Erythroblast (primary cell): ENCODE data around the gene TRIM14.

Experiments used
- DNase-seq, 2 experiments: peaks; one replicate each; lab custom pipeline; 2025; lab: John Stamatoyannopoulos, UW
- GATA1 ChIP-seq: IDR thresholded peaks from 2 replicates; pipeline ENCODE4 v1.6.1; 2011; ENCODE audit warnings: low read depth, mild to moderate bottlenecking, control low read depth, low read length, moderate library complexity
- POLR2A ChIP-seq: IDR thresholded peaks from 2 replicates; pipeline ENCODE4 v1.6.1; 2011; ENCODE audit warnings: mild to moderate bottlenecking, low read length

TRIM14 gene

DNA sequence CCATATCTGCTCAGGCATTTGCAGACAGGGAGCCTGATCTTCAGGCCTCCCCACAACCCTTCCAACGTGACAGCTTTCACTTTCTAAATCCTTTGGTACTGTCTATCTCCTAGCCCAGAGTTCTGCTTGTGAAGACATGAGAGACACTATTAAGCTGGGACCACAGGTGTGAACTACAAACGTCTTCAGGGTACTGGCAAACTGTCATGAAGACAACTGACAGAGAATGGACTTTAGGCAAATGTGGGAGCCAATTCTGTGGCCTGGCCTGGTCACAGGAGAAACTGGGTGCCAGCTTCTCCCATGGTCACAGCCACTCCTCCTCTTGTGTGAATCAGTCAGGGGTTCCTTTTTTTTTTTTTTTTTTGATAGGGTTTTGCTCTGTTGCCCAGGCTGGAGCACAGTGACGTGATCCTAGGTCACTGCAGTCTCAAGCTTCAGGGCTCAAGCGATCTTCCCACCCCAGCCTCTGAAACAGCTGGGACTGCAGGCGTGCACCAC, 10.4 kb downstream of the TRIM14 start:
- no peak for TF ChIP-seq POLR2A
- no peak for TF ChIP-seq GATA1
- DNase-seq = no peak

DNA sequence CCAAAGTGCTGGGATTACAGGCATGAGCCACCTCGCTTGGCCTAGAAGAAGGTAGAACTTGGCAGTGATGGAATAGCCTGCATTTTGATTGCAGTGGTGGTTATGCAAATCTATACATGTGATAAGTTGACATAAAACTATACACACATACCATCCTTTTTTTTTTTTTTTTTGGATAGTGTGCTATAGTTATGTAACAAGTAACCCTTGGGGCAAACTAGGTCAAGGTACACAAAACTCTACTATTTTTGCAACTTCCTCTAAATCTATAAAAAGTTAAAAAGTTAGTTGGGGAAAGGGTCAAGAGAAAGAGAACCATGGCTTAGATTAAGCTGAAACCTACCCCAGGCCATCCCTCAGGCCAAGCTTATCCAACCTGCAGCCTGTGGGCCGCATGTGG, 11.1 kb downstream of the TRIM14 start:
- no peak for DNase-seq
- TF ChIP-seq POLR2A (no peak), GATA1 (no peak)

DNA sequence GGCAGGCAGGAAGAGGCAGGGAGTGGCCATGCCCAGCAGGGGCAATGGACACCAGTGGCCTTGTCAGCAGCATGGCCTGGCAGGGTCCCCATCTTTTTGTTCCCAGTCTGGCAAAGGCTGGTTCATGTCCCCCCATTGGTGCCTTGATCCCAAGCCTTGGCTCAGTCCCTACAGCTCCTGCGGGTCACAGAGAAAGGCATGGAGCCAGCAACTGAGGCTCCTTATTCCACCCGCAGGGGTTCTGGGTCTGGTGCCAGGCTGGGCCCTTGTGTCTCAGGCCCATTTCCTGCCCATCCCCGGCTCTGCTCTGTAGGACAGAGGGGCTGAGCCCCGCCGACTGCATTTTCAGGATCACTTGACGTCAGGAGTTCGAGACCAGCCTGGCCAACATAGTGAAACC, 14.0 kb downstream of the TRIM14 start:
- DNase-seq = no peak
- TF ChIP-seq POLR2A (no peak), GATA1 (no peak)

DNA sequence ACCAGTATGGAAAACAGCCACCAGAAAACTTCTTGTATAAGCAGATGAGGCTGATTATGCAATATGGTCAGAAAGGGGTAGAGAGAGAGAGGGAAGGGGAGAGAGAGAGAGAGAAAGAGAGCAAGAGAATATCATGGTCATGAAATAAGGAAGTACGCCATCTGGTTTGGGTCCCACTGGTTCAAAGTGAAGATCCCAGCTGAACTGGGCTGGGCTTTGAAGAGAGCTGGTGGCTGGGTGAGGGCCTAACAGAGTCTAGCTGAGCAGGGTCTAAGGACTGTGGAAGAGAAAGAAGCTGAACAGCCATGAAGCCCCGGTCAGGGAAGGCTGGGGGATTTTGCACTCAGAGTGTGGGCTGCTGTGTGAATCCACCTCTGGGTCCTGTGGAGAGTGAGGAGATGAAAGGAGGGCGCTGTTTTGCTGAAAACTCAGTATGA, 14.6 kb downstream of the TRIM14 start:
- TF ChIP-seq POLR2A (no peak), GATA1 (no peak)
- no peak for DNase-seq

DNA sequence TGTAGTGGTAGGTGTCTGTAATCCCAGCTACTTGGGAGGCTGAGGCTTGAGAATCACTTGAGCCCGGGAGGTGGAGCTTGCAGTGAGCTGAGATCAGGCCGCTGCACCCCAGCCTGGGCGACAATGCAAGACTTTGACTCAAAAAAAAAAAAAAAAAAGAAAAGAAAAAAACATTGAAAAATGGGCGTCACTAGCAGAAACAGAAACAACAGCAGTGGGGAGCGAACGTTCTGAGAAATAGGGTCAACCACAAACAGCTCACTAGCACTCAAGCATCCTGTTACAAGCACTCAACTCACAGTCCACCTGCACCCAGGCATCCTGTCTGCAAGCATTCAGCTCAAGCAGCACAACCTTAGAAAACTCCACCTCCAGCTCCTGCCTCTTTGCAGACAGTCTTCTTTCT, 17.2 kb downstream of the TRIM14 start:
- DNase-seq = no peak
- no peak for TF ChIP-seq GATA1
- no peak for TF ChIP-seq POLR2A

DNA sequence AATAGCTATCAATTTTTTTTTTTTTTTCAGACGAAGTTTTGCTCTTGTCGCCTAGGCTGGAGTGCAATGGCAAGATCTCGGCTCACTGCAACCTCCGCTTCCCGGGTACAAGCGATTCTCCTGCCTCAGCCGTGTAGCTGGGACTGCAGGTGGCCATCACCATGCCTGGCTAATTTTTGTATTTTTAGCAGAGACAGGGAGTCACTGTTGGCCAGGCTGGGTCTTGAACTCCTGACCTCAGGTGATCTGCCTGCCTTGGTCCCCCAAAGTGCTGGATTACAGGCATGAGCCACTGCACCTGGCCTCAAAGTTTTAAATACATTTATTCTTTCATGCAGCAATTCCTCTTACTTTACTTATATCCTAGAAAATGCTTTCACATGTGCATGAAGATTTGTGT, 17.6 kb downstream of the TRIM14 start:
- DNase-seq = no peak
- no peak for TF ChIP-seq GATA1
- TF ChIP-seq POLR2A = no peak

DNA sequence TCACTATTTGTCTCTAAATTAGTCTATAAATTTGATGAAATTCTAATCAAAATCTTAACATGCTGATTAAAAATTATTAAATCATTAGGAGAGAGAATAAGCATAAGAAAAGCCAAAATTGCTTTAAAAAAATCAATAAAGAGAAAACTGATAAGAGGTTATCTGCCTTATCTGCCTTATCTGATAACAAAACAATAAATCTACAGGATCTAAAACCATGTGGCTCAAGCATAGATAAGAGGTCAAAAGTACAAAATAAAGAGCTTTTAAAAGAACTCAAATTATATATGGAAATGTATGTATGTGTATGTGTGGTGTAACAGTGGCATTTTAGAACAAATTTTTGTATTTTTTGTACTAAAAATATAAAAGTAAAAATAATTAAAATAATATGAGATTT, 18.6 kb downstream of the TRIM14 start:
- DNase-seq = no peak
- TF ChIP-seq GATA1 (no peak), POLR2A (no peak)

DNA sequence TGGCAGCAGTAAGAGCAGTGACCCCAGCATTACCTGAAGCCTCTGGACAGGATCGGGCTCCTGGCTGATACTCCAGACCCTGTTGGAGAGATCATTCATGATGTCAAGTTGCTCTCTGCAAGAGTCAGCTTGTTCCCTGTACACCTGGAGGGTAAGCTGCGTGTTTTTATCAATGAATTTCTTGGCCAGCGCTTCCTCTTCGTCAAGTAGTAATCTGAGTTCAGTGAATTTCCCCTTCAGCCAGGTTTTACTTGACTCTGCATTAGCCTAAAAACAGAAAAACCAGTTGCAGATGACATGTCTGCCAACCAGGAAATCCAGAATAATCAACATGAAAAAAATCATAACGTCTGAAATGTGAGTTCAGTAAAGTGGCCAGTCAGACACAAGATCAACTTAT, 19.1 kb downstream of the TRIM14 start:
- no peak for DNase-seq
- TF ChIP-seq GATA1 (no peak), POLR2A (no peak)

DNA sequence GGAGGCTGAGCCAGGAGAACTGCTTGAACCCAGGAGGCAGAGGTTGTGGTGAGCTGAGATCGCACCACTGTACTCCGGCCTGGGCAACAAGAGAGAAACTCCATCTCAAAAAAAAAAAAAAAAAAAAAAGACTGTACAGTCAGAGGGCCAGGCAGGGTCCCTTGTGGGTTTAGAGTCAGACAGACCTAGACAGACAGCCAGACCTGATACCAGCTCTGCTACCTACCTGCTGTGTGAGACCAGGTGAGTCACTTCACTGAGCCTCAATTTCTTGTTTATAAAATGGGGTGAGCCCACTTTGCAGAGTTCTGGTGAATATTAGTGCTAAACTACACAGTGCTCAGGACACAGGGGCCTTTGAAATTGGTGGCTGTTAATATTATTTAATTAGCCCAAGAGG, 19.7 kb downstream of the TRIM14 start:
- no peak for TF ChIP-seq POLR2A
- TF ChIP-seq GATA1 = no peak
- DNase-seq = no peak

DNA sequence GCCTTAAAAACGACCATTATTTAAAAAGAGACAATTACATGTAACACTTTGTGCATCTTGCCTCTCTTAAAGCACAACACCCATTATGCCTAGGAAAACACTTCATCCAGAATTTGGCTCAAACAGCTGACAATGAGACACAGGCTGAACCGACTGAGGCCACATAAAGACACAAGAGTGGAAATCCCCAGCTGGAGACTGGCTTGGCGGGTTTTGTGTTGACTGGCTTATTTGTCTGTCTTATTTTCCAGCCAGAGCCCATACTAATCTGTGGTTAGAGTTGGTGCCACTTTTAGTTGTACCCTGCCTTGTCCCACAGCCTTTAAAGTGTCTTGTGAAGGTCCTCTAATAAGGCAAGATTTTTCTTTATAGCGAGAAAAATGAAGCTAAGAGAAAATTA, 21.2 kb downstream of the TRIM14 start:
- TF ChIP-seq POLR2A = no peak
- TF ChIP-seq GATA1 = no peak
- DNase-seq = no peak

DNA sequence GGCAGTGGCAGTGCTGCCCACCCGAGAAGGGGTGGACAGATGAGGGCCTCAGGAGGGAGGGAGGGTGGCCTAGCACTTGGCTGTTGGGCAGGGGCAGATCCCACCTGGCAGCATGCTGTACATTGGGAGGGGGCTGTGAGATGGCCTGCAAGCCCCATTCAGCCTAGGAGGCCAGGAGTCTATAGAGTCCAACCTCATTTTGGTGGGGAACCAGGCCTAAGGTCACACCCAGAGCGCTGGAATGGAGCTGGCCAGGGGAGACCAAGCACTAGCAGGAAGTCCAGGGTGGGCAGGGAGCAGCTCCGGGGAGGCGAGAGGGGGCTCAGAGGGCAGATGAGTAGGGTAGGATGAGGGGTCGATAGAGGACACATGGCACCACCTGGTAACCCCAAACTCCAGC, 22.9 kb downstream of the TRIM14 start:
- no peak for TF ChIP-seq GATA1
- TF ChIP-seq POLR2A = no peak
- DNase-seq = no peak

DNA sequence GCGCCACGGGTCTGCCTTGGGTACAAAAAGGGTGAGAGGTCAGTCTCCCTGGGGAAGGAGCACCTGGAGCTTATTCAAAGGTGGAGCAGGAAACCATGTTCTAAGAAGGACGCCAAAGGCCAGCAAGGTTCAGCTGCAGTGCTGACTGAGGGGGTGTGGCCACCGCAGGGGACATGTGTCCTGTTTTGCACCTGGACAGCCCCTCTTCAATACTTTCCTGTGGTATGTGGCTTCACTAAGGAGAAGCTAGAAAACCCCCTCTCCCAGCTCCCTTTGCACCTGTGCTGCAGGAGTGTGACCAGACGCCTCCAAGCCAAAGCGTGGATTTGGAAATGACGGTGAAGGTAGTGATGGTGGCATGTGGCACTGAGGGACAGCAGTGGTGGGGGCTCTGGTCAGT, 23.6 kb downstream of the TRIM14 start:
- DNase-seq = no peak
- TF ChIP-seq GATA1 (no peak), POLR2A (no peak)

DNA sequence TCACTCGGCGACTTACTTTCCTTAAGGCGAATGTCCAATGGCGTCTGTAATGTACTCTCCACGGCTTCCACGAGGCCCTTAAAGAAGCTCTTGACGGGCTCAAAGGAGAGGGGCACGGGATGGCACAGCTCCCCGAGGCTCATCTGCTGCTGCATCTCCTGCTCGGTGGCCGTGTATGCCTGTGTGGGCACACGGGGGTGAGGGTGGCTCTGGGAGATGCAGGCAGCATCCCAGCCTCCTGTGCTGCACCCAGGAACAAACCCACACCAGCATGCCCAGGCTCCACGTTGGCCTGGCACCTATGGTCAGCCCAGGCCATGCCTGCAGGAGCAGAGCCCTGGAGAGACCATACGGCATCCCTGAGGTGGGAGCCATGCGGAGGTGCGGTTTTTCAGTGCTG, 24.2 kb downstream of the TRIM14 start:
- TF ChIP-seq GATA1 (no peak), POLR2A (no peak)
- DNase-seq = no peak

DNA sequence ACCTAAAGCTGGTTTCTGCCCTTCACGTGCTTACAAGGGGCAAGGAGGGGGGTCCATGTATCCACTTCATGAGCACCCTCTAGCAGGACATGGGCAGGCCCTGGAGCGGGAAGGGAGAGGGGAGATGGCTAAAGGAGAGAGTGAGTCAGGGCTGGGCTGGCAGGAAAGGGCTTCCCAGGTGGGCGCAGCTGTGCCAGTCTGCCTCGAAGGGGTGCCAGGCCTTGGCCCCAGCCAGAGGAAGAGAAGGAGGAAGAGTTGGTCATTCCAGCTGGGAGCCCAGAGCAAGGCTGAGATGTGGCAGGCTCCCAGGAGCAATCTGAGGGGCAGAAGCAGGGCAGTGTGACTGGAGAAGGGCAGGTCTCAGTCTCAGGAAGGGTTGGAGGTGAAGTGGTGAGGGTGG, 24.7 kb downstream of the TRIM14 start:
- no peak for DNase-seq
- no peak for TF ChIP-seq POLR2A
- no peak for TF ChIP-seq GATA1

DNA sequence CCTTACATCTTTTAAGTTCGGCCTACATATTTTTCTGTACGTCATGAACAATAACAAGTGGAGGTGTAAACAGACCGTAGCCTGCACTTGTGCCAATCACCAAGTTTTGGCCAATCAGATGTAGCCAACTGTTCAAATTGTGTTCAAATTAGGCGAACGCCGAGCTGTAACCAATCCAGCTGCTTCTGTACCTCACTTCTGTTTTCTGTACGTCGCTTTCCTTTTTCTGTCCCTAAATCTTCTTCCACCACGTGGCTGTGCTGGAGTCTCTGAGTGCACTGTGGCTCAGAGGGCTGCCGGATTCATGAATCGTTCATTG, 26.4 kb downstream of the TRIM14 start:
- no peak for DNase-seq
- TF ChIP-seq GATA1 (no peak), POLR2A (no peak)
